Stimulated activated CD4-positive, alpha-beta T cell treated with anti-CD3 and anti-CD28 coated beads, TNF-alpha, amount 100 ng/mL, for 1 hour (primary cell): ENCODE measurements around the gene CYP27C1.
"Not testable (repeated sequence)": the region's sequence is repeated elsewhere in the genome, so short reads cannot be mapped to it uniquely, and the experiment has no call there.

ENCODE experiments used
- DNase-seq, 3 donors: peaks; one replicate each; pipeline ENCODE4 v3.0.0-alpha.2; 2020; ENCODE audit warnings: low read depth in 3 of 3, low spot score in 1 of 3

Gene CYP27C1, protein sequence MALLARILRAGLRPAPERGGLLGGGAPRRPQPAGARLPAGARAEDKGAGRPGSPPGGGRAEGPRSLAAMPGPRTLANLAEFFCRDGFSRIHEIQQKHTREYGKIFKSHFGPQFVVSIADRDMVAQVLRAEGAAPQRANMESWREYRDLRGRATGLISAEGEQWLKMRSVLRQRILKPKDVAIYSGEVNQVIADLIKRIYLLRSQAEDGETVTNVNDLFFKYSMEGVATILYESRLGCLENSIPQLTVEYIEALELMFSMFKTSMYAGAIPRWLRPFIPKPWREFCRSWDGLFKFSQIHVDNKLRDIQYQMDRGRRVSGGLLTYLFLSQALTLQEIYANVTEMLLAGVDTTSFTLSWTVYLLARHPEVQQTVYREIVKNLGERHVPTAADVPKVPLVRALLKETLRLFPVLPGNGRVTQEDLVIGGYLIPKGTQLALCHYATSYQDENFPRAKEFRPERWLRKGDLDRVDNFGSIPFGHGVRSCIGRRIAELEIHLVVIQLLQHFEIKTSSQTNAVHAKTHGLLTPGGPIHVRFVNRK

GRCh38 chr2:127220102-127220767 is at the start of gene CYP27C1:
TSS of gene CYP27C1 (minus strand) at chr2:127220299. CDS start at chr2:127220270, 29 bp downstream.
- no peak for DNase-seq

DNA sequence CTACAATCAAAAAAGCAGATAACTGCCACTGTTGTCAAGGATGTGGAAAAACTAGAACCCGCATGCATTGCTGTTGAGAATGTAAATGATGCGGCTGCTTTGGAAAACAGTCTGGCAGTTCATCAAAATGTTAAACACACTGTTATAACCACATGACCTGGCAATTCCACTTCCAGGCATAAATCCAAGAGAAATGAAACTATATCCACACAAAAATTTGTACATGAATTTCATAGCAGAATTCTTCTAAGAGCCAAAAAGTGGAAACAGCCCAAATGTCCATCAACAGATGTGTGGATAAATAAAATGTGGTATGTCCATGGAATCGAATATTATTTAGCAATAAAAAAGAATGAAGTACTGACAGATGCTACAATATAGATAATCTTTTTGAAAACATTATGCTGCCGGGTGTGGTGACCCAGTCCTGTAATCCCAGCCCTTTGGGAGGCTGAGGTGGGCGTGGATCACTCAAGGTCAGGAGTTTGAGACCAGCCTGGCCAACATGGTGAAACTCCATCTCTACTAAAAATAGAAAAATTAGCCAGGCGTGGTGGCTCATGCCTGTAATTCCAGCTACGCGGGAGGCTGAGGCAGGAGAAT is 41.8 kb upstream of the CYP27C1 start:
- no peak for DNase-seq

DNA sequence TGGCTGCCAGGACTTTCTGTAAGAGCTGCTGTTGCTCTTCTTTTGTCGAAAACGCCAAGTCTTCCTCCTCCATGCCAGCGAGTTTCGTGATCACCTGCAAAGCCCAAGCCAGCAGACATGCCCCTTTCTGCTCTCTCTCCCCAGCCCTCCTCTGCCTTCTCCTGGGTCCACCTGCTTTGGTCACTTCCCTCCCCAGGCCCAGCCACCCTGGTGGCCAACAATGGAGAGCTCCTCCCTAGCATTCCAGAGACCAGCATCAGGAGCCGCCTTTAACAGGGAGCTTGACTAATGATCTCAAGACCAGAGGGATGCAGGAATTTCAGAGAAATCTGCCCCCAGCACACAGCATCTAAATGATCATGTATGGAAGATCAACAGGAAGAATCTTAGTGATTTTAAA is 39.3 kb upstream of the CYP27C1 start:
- no peak for DNase-seq

GRCh38 chr2:127256866-127257265 is 36.8 kb upstream of the CYP27C1 start:
- DNase-seq: no peak

DNA sequence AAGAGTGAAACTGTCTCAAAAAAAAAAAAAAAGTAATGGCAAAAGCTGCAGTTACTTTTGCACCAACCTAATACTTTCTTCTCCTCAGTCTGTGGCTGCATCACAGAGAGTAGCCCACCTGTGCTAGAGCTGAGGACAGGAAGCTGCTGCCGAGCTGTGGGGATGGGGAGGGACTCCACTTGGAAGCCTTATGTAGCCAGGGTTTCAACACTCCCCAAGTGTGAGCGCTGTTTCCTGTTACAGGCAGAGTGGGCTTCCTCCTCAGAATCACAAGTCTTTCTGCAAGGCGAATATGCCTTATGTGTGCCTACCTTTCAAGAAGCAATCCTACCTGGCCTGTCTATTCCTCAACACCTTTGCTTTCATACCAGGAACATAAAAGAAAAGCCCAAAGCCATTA is 36.3 kb upstream of the CYP27C1 start:
- DNase-seq: no peak

DNA sequence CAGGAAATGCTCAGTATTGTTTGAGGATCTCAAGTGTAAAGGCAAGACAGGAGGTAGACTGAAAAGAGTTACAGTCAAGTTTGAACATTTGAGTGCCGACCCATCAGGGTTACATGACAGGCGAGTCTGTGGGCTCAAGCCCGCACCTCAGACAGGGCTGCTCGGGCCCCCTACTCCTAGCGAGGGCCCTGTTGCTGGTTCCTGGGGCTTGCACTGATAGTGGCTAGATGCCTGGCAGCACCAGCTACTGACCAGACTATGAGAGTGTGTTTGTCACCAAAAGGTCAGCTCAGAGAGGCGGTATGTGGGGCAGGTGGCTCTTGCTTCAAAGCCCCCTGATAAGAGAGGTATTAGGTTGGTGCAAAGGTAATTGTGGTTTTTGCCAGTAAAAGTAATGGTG is 35.6 kb upstream of the CYP27C1 start:
- DNase-seq: no peak

DNA sequence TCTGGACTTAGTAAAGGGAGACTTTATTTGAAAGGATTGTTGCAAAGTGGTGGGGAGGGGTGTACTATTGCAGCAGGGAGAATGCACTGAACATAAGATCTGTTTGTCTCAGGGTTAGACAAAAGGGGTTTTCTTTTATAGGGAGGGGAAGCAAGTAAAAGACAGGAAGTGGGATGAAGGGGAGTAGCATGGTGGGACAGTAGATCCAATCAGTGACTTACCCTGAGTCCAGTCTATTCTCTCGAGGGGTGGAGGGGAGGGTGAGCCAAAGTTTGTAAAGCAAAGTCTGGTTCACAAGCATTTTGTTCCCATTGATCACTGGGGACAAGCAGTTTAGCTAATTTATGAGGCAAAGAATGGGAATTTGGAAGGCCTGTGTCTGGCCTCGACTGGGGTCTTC is 35.0 kb upstream of the CYP27C1 start:
- no peak for DNase-seq

DNA sequence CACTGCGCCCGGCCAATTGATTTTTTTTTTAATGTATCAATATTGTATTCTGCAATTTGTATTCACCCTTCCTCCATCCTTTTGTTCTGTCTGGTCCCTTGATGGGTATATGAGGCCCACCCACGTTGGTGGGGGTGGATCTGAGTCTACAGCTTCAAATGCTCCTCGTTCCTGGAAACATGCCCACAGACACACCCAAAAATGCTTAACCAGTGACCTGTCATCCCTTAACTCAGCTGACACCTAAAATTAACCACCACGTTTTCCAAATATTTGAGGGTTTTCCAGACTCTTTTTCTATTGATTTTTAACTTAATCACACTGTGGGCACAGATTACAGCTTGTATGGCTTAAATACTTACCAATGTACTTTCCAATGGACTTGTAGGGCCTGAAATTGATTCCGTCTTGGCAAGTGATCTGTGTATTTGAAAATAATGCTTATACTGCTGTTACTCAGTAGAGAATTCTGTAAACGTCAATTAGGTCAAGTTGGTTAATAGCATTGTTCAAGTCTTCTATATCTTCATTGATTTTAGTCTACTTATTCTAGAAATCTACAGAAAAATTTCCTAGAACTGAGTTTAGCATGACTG is 34.4 kb upstream of the CYP27C1 start:
- no peak for DNase-seq

DNA sequence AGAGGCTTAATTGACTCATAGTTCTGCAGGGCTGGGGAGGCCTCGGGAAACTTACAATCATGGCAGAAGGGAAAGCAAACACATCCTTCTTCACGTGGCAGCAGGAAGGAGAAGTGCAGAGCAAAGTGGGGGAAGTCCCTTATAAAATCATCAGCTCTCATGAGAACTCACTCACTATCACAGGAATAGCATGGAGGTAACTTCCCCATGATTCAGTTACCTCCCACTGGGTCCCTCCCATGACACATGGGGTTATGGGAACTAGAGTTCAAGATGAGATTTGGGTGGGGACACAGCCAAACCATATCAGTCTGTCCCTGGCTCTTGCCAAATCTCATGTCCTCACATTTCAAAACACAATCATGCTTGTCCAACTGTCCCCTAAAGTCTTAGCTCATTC is 21.1 kb upstream of the CYP27C1 start:
- DNase-seq: not testable (repeated sequence)

DNA sequence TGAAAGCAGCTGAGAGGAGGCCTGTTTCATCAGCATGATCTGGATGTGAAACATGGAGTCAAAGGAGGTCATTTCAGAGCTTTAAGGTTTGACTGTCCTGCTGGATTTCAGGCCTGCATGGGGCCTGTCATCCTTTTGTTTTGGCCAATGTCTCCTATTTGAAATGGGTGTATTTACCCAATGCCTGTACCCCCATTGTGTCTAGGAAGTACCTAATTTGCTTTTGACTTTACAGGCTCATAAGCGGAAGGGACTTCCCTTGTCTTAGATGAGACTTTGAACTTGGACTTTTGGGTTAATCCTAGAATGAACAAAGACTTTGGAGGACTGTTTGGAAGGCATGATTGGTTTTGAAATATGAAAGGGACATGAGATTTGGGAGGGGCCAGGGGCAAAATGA is 19.3 kb upstream of the CYP27C1 start:
- DNase-seq: no peak

- not testable (repeated sequence) for DNase-seq
Measured at GRCh38 chr2:127237768-127238167, 17.7 kb upstream of the CYP27C1 start.

- no peak for DNase-seq
Measured at GRCh38 chr2:127235082-127235702, 15.1 kb upstream of the CYP27C1 start.

GRCh38 chr2:127233710-127234109 is 13.6 kb upstream of the CYP27C1 start:
- DNase-seq: no peak

- DNase-seq: no peak
Measured at GRCh38 chr2:127231130-127231865, 11.2 kb upstream of the CYP27C1 start.

DNA sequence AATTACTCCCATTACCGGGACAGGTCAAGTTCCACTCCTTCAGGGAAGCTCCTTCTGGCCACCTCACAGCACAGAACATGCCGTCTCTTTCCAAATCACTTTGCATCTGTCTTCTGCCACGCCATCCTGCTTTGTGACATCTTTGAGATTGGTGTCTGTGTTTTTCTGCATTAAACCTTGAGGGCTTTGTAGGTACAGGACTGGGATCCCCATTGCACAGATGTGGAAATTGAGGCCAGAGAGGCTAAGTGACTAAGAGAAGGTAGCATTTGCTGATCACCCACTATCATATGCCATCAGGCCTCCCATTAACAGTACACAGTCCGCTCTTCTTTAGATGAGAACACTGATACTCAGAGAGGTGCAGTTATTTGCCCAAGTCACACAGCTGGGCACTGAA is 9.5 kb upstream of the CYP27C1 start:
- no peak for DNase-seq

DNA sequence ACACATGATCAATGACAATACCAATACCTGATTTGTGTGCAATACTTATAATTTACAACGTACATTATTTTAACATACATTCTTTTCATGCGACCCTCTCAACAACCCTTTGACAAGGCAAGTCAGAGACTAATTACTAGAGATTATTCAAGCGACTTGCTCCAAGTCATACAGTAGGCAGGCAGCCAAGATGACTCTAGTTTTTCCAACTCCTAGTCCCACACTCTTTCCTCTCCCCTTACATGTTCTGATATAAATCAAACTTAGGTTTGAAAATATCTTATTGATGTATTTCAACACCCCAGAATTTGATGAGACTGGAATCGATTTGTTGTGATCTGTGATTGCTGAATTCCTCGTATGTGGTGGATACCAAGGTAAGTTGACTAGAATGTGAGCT is 8.0 kb upstream of the CYP27C1 start:
- DNase-seq: no peak

DNA sequence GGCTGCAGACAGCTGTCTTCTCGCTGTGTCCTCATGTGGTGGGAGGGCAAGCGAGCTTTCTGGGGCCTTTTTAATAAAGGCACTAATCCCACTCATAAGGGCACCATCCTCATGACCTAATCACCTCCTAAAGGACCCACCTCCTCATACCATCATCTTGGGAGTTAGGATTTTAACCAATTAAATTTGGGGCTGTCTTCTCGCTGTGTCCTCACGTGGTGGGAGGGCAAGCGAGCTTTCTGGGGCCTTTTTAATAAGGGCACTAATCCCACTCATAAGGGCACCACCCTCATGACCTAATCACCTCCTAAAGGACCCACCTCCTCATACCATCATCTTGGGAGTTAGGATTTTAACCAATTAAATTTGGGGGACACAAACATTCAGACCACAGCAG is 7.2 kb upstream of the CYP27C1 start:
- DNase-seq: not testable (repeated sequence)

DNA sequence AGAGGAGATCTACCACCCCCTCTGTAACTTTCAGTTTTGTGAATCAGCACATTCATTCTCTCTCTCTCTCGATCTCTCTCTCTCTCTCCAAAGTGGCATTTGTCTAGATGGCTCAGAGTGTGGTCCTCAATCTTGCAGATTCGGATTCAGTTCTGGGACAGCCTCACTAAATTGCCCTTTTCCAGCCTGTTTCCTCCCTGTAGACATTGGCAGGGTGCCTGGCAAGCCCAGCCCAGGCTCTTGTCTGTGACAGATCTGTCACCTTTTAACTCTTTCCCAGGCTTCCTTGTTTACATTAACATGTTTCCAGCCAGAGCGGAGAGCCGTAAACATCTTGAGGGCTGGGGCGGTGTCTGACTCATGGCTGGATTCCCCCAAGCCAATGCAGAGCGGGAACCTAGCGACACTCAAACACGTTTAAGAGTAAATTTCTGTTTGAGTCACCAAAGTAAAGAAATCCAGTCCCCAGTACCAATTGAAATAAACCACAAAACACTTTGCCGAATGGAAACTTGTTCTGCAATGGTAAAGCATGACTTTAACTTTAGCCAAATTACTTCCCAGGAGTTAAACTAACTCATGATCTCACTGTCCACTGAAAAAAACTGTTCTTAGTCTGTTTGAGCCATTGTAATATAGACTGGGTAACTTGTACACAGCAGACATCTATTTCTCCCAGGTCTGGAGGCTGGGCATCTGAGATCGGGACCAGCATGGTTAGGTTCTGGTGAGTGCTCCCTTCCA is 6.6 kb upstream of the CYP27C1 start:
- DNase-seq: no peak

GRCh38 chr2:127226132-127226519 is 6.0 kb upstream of the CYP27C1 start:
- DNase-seq: no peak
